ENCODE measurements around the gene VKORC1.
"Not testable (repeated sequence)": the region's sequence is repeated elsewhere in the genome, so short reads cannot be mapped to it uniquely, and the experiment has no call there.

Gene VKORC1

GRCh38 chr16:31094424-31095120 is at the start of gene VKORC1:
Gene VKORC1, minus strand, starts transcription at chr16:31094797. Its CDS starts 68 bp downstream, at chr16:31094729.
- peak; percentile 97 for DNase-seq

- no peak for DNase-seq
Measured at GRCh38 chr16:31143694-31144148, 49.1 kb upstream of the VKORC1 start.

- no peak for DNase-seq
Measured at GRCh38 chr16:31143011-31143693, 48.6 kb upstream of the VKORC1 start.

GRCh38 chr16:31142109-31143010 is 47.8 kb upstream of the VKORC1 start:
- peak; percentile 100 for DNase-seq

GRCh38 chr16:31141489-31142108 is 47.0 kb upstream of the VKORC1 start:
- no peak for DNase-seq

- DNase-seq: not testable (repeated sequence)
Measured at GRCh38 chr16:31141071-31141469, 46.5 kb upstream of the VKORC1 start.

- no peak for DNase-seq
Measured at GRCh38 chr16:31138621-31139578, 44.3 kb upstream of the VKORC1 start.

- not testable (repeated sequence) for DNase-seq
Measured at GRCh38 chr16:31136822-31137499, 42.4 kb upstream of the VKORC1 start.

GRCh38 chr16:31136287-31136662 is 41.7 kb upstream of the VKORC1 start:
- no peak for DNase-seq

- DNase-seq: no peak
Measured at GRCh38 chr16:31135535-31136286, 41.1 kb upstream of the VKORC1 start, which contains the start of gene PRSS8. Gene PRSS8, minus strand, starts transcription at chr16:31135727. Its CDS starts 229 bp downstream, at chr16:31135498.

GRCh38 chr16:31134625-31135534 is 40.3 kb upstream of the VKORC1 start:
- DNase-seq: no peak

- DNase-seq: no peak
Measured at GRCh38 chr16:31134091-31134571, 39.5 kb upstream of the VKORC1 start.

GRCh38 chr16:31133046-31133501 is 38.5 kb upstream of the VKORC1 start:
- DNase-seq: no peak

- DNase-seq: no peak
Measured at GRCh38 chr16:31132303-31132979, 37.8 kb upstream of the VKORC1 start.

- no peak for DNase-seq
Measured at GRCh38 chr16:31131841-31132271, 37.3 kb upstream of the VKORC1 start.

- DNase-seq: no peak
Measured at GRCh38 chr16:31131416-31131815, 36.8 kb upstream of the VKORC1 start.

- DNase-seq: no peak
Measured at GRCh38 chr16:31130899-31131298, 36.3 kb upstream of the VKORC1 start.

- no peak for DNase-seq
Measured at GRCh38 chr16:31130336-31130891, 35.8 kb upstream of the VKORC1 start.
